ENCODE measurements around the gene RGP1. TPM values are rescaled to one million over a fixed set of nuclear protein-coding genes. Genes with fewer than 3 reads are reported as not detected.
A peak's percentile ranks its signal among the peaks of the same experiment; 100 is the strongest.

RGP1 gene
- polyA plus RNA-seq (2012; ENCODE audit: low read depth, missing spikeins), result 5.0 TPM

- peak; percentile 3 for TF ChIP-seq PAX5 (IDR thresholded peaks at IDR 0.05; ENCODE audit: insufficient read depth, low read length, severe bottlenecking)
- TF ChIP-seq TAF1 (IDR thresholded peaks at IDR 0.05; ENCODE audit: low read depth, low read length), result no peak; the same call in none of the 2 replicates
- peak; percentile 71 for FAIRE-seq
- peak; percentile 81 for DNase-seq (ENCODE audit: insufficient read length, low spot score)
These were observed at the start of gene RGP1, which contains the start of gene GBA2 for GRCh38 chr9:35748858-35749514. RGP1 (plus strand) TSS chr9:35749287; CDS start chr9:35749756, 469 bp downstream. GBA2 (minus strand) TSS chr9:35749228; CDS start chr9:35748704, 524 bp downstream.

GRCh38 chr9:35700031-35700430, 49.1 kb upstream of the RGP1 start:
- DNase-seq (ENCODE audit: insufficient read length, low spot score) (no peak), FAIRE-seq (no peak)
- TF ChIP-seq POLR2AphosphoS5 (IDR thresholded peaks at IDR 0.05; ENCODE audit: low read depth, low read length) (no peak), PAX5 (IDR thresholded peaks at IDR 0.05; ENCODE audit: insufficient read depth, low read length, severe bottlenecking) (no peak), TAF1 (IDR thresholded peaks at IDR 0.05; ENCODE audit: low read depth, low read length) (no peak), POU2F2 (IDR thresholded peaks at IDR 0.05; ENCODE audit: low read depth, low read length) (no peak), SPI1 (IDR thresholded peaks at IDR 0.05; ENCODE audit: low read depth, low read length) (no peak), POLR2A (IDR thresholded peaks at IDR 0.05; ENCODE audit: low read depth, low read length) (no peak)

- FAIRE-seq, result no peak
- no peak for TF ChIP-seq POLR2A (IDR thresholded peaks at IDR 0.05; ENCODE audit: low read depth, low read length)
- no peak for TF ChIP-seq POLR2AphosphoS5 (IDR thresholded peaks at IDR 0.05; ENCODE audit: low read depth, low read length)
- TF ChIP-seq SPI1 (IDR thresholded peaks at IDR 0.05; ENCODE audit: low read depth, low read length), result no peak
- TF ChIP-seq PAX5 (IDR thresholded peaks at IDR 0.05; ENCODE audit: insufficient read depth, low read length, severe bottlenecking), result no peak
- TF ChIP-seq POU2F2 (IDR thresholded peaks at IDR 0.05; ENCODE audit: low read depth, low read length), result no peak
- TF ChIP-seq TAF1 (IDR thresholded peaks at IDR 0.05; ENCODE audit: low read depth, low read length), result no peak
These were observed 48.1 kb upstream of the RGP1 start for GRCh38 chr9:35700942-35701341.

GRCh38 chr9:35702696-35703095, 46.4 kb upstream of the RGP1 start:
- TF ChIP-seq POLR2AphosphoS5 (IDR thresholded peaks at IDR 0.05; ENCODE audit: low read depth, low read length), result no peak
- FAIRE-seq (no peak), DNase-seq (ENCODE audit: insufficient read length, low spot score) (no peak)

More at GRCh38 chr9:35700942-35701341, 48.1 kb upstream of the RGP1 start:
- no peak for DNase-seq (ENCODE audit: insufficient read length, low spot score)

GRCh38 chr9:35703906-35704672, 45.0 kb upstream of the RGP1 start:
- no peak for FAIRE-seq
- no peak for TF ChIP-seq SPI1 (IDR thresholded peaks at IDR 0.05; ENCODE audit: low read depth, low read length)
- no peak for TF ChIP-seq POLR2AphosphoS5 (IDR thresholded peaks at IDR 0.05; ENCODE audit: low read depth, low read length)
- TF ChIP-seq POLR2A (IDR thresholded peaks at IDR 0.05; ENCODE audit: low read depth, low read length), result no peak
- no peak for TF ChIP-seq PAX5 (IDR thresholded peaks at IDR 0.05; ENCODE audit: insufficient read depth, low read length, severe bottlenecking)
- TF ChIP-seq TAF1 (IDR thresholded peaks at IDR 0.05; ENCODE audit: low read depth, low read length), result no peak
- TF ChIP-seq POU2F2 (IDR thresholded peaks at IDR 0.05; ENCODE audit: low read depth, low read length), result no peak
- no peak for DNase-seq (ENCODE audit: insufficient read length, low spot score)

GRCh38 chr9:35705372-35705771, 43.7 kb upstream of the RGP1 start:
- TF ChIP-seq POU2F2 (IDR thresholded peaks at IDR 0.05; ENCODE audit: low read depth, low read length), result no peak
- TF ChIP-seq POLR2A (IDR thresholded peaks at IDR 0.05; ENCODE audit: low read depth, low read length), result no peak
- TF ChIP-seq SPI1 (IDR thresholded peaks at IDR 0.05; ENCODE audit: low read depth, low read length), result no peak
- FAIRE-seq (no peak), DNase-seq (ENCODE audit: insufficient read length, low spot score) (no peak)

- FAIRE-seq (no peak), DNase-seq (ENCODE audit: insufficient read length, low spot score) (no peak)
- TF ChIP-seq TAF1 (IDR thresholded peaks at IDR 0.05; ENCODE audit: low read depth, low read length), result no peak
- no peak for TF ChIP-seq POLR2A (IDR thresholded peaks at IDR 0.05; ENCODE audit: low read depth, low read length)
- no peak for TF ChIP-seq POLR2AphosphoS5 (IDR thresholded peaks at IDR 0.05; ENCODE audit: low read depth, low read length)
- TF ChIP-seq SPI1 (IDR thresholded peaks at IDR 0.05; ENCODE audit: low read depth, low read length), result no peak
- TF ChIP-seq PAX5 (IDR thresholded peaks at IDR 0.05; ENCODE audit: insufficient read depth, low read length, severe bottlenecking), result no peak
- no peak for TF ChIP-seq POU2F2 (IDR thresholded peaks at IDR 0.05; ENCODE audit: low read depth, low read length)
These were observed 43.2 kb upstream of the RGP1 start for GRCh38 chr9:35705836-35706430.

- no peak for DNase-seq (ENCODE audit: insufficient read length, low spot score)
- TF ChIP-seq SPI1 (IDR thresholded peaks at IDR 0.05; ENCODE audit: low read depth, low read length), result no peak
- no peak for TF ChIP-seq PAX5 (IDR thresholded peaks at IDR 0.05; ENCODE audit: insufficient read depth, low read length, severe bottlenecking)
- TF ChIP-seq TAF1 (IDR thresholded peaks at IDR 0.05; ENCODE audit: low read depth, low read length), result no peak
- TF ChIP-seq POLR2AphosphoS5 (IDR thresholded peaks at IDR 0.05; ENCODE audit: low read depth, low read length), result no peak
- TF ChIP-seq POU2F2 (IDR thresholded peaks at IDR 0.05; ENCODE audit: low read depth, low read length), result no peak
- TF ChIP-seq POLR2A (IDR thresholded peaks at IDR 0.05; ENCODE audit: low read depth, low read length), result no peak
- FAIRE-seq, result no peak
These were observed 42.1 kb upstream of the RGP1 start for GRCh38 chr9:35706951-35707350.

- DNase-seq (ENCODE audit: insufficient read length, low spot score), result no peak
- no peak for FAIRE-seq
- TF ChIP-seq POU2F2 (IDR thresholded peaks at IDR 0.05; ENCODE audit: low read depth, low read length), result no peak
- no peak for TF ChIP-seq SPI1 (IDR thresholded peaks at IDR 0.05; ENCODE audit: low read depth, low read length)
- no peak for TF ChIP-seq POLR2AphosphoS5 (IDR thresholded peaks at IDR 0.05; ENCODE audit: low read depth, low read length)
- TF ChIP-seq TAF1 (IDR thresholded peaks at IDR 0.05; ENCODE audit: low read depth, low read length), result no peak
- no peak for TF ChIP-seq POLR2A (IDR thresholded peaks at IDR 0.05; ENCODE audit: low read depth, low read length)
- no peak for TF ChIP-seq PAX5 (IDR thresholded peaks at IDR 0.05; ENCODE audit: insufficient read depth, low read length, severe bottlenecking)
These were observed 40.9 kb upstream of the RGP1 start for GRCh38 chr9:35708146-35708545.
